ENCODE measurements around the gene HEATR3. TPM values are rescaled to one million over a fixed set of nuclear protein-coding genes. Genes with fewer than 3 reads are reported as not detected.

The HEATR3 gene, protein sequence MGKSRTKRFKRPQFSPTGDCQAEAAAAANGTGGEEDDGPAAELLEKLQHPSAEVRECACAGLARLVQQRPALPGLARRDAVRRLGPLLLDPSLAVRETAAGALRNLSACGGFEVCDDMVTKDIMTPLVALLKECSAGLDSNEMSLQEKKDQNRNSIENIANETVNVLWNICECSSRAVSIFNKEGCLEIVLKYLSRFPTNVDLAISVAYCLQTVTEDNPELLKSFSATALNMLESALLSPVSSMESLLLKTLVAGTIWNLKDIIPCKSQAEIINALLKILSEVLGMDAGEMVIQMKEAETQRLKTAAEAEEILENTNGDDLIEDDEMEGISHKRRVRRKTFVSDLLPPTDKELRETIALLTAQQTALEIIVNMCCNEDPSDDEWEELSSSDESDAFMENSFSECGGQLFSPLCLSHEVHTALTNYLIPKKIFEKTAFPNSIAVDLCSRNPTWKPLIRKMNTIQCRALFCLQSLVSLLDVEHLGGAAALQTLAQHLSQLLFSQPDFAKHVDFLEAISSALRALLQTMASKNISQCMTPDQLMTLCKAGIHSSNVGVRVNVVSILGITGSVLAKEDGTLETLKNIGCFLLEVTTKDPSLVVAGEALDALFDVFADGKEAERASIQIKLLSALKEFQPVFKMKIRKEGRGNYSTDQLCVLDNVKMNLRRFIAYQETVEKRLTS
- total RNA-seq: 12.5 TPM

DNA sequence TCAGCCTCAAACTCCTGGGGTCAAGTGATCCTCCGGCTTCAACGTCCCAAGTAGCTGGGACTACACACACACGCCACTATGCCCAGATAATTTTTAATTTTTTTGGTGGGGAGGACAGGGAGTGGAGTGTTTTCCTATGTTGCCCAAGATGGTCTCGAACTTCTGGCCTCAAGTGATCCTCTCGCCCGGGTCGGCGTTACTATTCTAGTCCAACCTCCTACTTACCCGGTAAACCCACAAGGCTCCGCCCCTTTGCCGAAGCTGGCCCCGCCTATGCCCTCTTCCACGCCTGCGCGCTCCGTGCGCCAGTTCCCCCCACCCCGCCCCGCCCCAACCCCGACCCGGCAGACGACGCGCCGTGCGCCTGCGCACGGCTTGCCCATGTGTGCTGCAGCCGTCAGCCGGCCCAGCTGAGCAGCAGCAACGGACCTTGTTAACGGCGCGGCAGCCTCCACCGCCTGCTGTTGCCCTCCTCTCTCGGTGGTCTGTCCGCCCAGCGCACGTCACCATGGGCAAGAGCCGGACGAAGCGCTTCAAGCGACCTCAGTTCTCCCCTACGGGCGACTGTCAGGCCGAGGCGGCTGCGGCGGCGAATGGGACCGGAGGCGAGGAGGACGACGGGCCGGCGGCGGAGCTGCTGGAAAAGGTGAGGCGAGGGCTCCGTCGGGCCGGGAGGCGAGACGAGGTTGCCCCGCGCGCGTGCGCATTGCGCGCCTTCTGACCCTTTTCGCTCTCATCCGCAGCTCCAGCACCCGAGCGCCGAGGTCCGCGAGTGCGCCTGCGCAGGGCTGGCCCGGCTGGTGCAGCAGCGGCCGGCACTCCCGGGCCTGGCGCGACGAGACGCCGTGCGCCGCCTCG lies at the start of gene HEATR3:
TSS of gene HEATR3 (plus strand) at position 347 of the 858 bp plus-strand sequence. CDS start at position 509, 162 bp downstream.
- H3K27me3 ChIP-seq (ENCODE audit: insufficient read depth, low read length): no peaks in the 10 kb centered on the region
- H3K9me3 ChIP-seq (ENCODE audit: low read depth, low read length): no peaks in the 10 kb centered on the region
- H3K4me1 ChIP-seq (ENCODE audit: insufficient read depth, low read length): peaks cover 32% of the 10 kb centered on the region
- H3K4me3 ChIP-seq (ENCODE audit: low read length): peak within 1 kb of the TSS; percentile 90

DNA sequence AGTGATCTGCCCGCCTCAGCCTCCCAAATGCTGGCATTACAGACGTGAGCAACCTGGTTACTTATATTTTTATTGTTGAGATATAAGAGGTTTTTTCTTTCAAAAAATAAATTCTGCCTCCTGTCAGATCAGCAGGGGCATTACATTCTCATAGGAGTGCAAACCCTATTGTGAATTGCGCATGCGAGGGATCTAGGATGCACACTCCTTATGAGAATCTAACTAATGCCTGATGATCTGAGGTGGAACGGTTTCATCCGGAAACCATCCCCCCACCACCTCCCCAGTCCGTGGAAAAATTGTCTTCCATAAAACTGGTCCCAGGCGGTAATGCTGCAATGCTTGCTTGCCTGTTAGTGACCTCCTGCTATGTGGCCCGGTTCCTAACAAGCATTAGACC lies 48.2 kb upstream of the HEATR3 start:
- Histone ChIP-seq H3K9me3 (ENCODE audit: low read depth, low read length) (no peaks in the 10 kb centered on the region), H3K4me3 (ENCODE audit: low read length) (no peak overlapping the region), H3K27me3 (ENCODE audit: insufficient read depth, low read length) (no peaks in the 10 kb centered on the region), H3K4me1 (ENCODE audit: insufficient read depth, low read length) (no peaks in the 10 kb centered on the region)

DNA sequence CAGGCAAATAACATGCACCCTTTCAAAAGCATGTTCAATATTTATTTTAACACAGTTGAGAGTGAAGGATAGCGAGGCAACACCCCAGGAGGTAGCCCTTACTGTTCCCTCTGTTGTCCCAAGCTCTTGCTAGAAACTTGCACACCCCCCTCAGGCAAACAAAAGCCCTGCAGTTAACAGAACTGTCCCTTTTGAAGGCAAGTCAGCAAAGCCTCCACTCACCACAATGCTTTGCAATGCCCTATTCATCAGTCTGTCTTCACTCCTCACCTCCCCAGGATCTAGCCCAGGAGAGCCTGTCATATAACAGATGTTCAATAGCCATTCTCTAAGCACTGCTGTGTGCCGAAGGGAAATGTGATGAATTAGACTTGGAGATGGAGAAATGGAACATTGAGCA lies 44.2 kb upstream of the HEATR3 start:
- peaks cover 16% of the 10 kb centered on the region for H3K4me1 ChIP-seq (ENCODE audit: insufficient read depth, low read length)
- H3K4me3 ChIP-seq (ENCODE audit: low read length): no peak overlapping the region
- H3K9me3 ChIP-seq (ENCODE audit: low read depth, low read length): no peaks in the 10 kb centered on the region
- H3K27me3 ChIP-seq (ENCODE audit: insufficient read depth, low read length): no peaks in the 10 kb centered on the region

DNA sequence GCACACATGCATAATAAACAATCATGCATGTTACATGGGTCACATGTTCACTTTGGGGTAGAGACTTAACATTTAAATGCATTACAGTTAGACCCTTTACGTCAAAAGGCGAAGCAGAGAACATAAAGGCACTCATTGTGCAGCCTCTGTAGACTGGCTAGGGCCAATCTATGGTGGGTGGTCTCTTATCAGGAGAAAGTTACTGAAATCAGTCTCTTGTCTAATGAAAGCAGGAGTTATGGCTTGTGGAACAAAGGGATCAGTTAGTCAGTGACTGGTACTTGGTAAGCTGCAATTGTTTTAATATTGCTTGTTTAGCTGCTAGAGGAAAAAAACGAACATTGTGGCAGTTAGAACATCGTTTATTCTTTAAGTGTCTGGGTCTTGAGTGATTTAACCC lies 42.1 kb upstream of the HEATR3 start:
- Histone ChIP-seq H3K9me3 (ENCODE audit: low read depth, low read length) (no peaks in the 10 kb centered on the region), H3K27me3 (ENCODE audit: insufficient read depth, low read length) (no peaks in the 10 kb centered on the region), H3K4me1 (ENCODE audit: insufficient read depth, low read length) (peaks cover 30% of the 10 kb centered on the region), H3K4me3 (ENCODE audit: low read length) (no peak overlapping the region)

DNA sequence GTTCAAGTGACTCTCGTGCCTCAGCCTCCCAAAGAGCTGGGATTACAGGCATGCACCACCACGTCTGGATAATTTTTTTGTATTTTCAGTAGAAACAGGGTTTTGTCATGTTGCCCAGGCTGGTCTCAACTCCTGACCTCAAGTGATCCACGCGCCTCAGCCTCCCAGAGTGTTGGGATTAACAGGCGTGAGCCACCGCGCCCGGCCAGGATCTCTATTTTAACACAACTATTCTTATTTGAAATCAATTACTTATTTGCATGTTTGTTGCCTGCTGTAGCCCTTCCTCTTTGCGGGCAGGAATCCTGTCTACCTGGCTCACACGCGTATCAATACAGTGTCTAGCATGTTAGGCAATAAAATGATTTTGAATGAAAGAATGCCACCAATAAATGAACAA lies 41.6 kb upstream of the HEATR3 start:
- Histone ChIP-seq H3K9me3 (ENCODE audit: low read depth, low read length) (no peaks in the 10 kb centered on the region), H3K4me3 (ENCODE audit: low read length) (no peak overlapping the region), H3K4me1 (ENCODE audit: insufficient read depth, low read length) (peaks cover 30% of the 10 kb centered on the region), H3K27me3 (ENCODE audit: insufficient read depth, low read length) (no peaks in the 10 kb centered on the region)

DNA sequence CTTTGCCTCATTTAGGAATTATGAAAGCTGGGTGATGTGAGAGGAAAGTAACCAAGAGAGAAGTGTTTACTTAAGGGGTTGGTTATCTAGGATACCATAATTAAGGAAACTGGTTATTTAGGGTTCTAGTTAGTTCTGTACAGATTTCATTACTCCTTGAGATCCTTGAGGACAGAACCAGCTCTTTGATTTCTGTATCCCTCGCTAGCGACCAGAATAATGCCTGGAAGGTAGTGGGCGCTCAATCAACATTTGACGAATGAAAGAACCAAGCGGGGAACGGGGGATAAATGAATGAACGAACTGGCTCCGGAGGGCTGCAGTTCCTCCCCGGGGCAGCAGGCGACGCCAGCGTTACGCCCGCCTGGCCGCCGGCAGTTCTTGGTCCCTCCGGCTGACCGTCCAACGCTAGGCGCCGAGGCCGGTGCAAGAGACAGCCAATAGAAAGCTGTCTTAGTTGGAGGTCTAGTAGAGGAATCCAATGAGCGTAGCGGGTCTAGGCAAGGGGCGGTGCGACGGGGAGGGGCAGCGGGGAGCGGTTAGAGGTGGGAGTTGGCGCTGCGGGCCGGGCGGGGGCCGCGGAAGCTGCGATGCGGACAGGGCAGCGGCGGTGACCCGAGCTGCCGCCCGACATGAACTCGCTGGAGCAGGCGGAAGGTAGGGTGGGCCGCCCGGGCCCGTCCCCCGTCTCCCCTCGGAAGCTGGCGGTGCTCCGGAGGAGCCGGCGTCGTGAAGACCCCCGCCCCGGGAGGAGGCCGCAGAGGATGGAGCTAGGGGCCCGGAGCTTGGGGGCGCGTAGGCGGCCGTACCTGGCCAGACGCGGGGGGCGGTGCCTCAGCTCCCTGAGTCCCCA lies 40.9 kb upstream of the HEATR3 start, which contains the start of gene CNEP1R1:
TSS of gene CNEP1R1 (plus strand) at position 542 of the 853 bp plus-strand sequence. CDS start at position 633, 91 bp downstream.
- H3K4me3 ChIP-seq (ENCODE audit: low read length): peak within 1 kb of the TSS; percentile 94
- H3K9me3 ChIP-seq (ENCODE audit: low read depth, low read length): no peaks in the 10 kb centered on the region
- peaks cover 30% of the 10 kb centered on the region for H3K4me1 ChIP-seq (ENCODE audit: insufficient read depth, low read length)
- H3K27me3 ChIP-seq (ENCODE audit: insufficient read depth, low read length): no peaks in the 10 kb centered on the region

DNA sequence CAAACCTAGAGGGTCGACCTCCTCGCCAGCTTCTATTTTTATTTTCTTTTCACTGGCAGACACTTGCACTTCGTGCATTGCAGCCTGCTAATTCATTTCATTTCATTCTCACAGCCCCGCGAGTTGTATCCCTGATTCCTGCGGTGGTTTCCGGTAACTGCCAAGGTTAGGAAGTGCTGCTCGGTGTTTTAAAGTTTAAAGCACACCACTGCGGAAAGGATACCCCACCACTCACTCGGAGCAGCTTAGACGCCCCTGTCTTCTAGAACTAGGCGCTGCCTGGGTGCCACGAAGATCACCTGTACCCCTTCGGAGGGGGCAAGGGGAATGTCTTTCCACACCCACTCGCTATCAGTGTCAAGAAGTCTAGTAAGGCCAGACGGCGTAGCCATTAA lies 40.2 kb upstream of the HEATR3 start:
- H3K9me3 ChIP-seq (ENCODE audit: low read depth, low read length): no peaks in the 10 kb centered on the region
- no peaks in the 10 kb centered on the region for H3K27me3 ChIP-seq (ENCODE audit: insufficient read depth, low read length)
- H3K4me1 ChIP-seq (ENCODE audit: insufficient read depth, low read length): peaks cover 30% of the 10 kb centered on the region
- peak overlapping the region; percentile 94 for H3K4me3 ChIP-seq (ENCODE audit: low read length)

DNA sequence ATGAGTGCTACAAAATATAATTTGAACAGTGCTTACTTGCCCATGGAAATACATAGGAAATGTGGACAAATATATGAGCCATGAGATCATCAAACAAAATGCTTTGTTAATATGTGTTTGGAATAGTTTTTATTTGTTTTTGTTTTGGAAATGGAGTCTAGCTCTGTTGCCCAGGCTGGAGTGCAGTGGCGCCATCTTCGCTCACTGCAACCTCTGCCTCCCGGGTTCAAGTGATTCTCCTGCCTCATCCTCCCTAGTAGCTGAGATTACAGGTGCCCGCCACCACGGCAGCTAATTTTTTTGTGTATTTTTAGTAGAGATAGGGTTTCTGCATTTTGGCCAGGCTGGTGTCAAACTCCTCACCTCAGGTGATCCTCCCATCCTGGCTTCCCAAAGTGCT lies 37.9 kb upstream of the HEATR3 start:
- Histone ChIP-seq H3K27me3 (ENCODE audit: insufficient read depth, low read length) (no peaks in the 10 kb centered on the region), H3K4me3 (ENCODE audit: low read length) (no peak overlapping the region), H3K9me3 (ENCODE audit: low read depth, low read length) (no peaks in the 10 kb centered on the region), H3K4me1 (ENCODE audit: insufficient read depth, low read length) (peaks cover 30% of the 10 kb centered on the region)

DNA sequence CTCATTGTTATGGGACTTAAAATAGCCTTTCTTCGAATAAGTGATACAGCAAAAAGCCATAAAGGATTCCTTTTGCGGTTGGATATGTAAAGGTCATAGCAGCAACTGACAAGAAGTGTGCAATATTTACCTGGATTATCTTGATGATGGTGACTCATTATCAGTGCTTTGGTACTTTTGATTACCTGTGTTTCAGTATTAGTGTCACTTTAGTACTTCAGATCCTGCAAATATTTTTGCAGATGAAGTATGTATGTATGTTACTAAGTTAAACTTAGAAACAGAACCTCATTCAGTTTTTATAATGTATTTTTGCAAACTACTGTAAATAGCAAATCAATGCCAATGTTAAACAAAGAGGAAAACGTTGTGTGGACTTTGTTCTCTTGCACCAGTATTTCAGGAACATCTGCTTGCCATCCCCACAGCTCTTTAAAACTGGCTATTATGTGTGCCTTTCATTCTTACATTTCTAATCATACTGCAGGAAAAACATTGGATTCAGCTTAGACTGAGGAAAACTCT lies 30.2 kb upstream of the HEATR3 start:
- H3K4me1 ChIP-seq (ENCODE audit: insufficient read depth, low read length): peaks cover 32% of the 10 kb centered on the region
- H3K4me3 ChIP-seq (ENCODE audit: low read length): no peak overlapping the region
- no peaks in the 10 kb centered on the region for H3K27me3 ChIP-seq (ENCODE audit: insufficient read depth, low read length)
- H3K9me3 ChIP-seq (ENCODE audit: low read depth, low read length): no peaks in the 10 kb centered on the region

DNA sequence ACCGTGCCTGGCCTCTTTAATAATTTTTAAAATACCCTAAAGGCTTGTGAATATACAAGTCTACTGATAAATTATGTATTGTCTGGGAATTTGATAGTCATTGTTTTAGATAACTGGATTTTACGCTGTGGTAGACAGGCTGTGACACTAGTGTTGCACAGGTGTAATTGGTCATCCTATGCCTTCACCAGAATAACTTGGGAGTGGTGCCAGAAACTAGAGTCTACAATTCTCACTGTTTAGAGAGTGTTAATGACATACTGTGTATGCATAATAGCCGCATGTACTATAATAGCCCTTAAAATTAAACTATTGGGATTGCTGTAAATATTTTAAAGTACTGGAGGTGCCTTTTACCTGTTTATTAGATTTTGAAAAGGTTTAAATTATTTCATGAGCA lies 29.3 kb upstream of the HEATR3 start:
- H3K4me3 ChIP-seq (ENCODE audit: low read length): no peak overlapping the region
- H3K27me3 ChIP-seq (ENCODE audit: insufficient read depth, low read length): no peaks in the 10 kb centered on the region
- H3K4me1 ChIP-seq (ENCODE audit: insufficient read depth, low read length): peaks cover 35% of the 10 kb centered on the region
- H3K9me3 ChIP-seq (ENCODE audit: low read depth, low read length): no peaks in the 10 kb centered on the region

DNA sequence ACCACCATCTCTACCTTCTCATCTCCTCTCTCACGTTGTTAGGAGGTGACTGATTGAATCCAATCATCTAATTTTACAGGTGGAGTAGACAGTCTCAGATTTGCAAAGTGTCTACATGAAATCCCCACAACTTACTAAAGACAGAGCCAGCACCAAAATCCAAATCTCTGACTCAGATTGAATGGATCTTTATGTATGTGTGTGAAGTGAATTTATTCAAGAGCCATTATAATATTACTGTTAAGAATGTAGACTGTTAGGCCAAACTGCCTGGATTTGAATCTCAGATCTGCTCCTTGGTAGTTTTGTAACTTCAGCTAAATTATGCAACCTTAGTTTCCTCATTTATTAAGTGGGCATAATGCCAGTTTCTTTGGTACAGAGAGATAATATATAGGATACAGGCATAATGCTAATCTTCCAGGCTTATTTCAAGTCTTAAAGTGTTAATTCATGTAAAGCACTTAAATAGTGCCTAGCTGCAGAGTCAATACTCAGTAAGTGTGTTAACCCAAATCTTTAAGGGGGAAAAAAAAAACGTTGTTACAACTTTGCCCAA lies 28.0 kb upstream of the HEATR3 start:
- Histone ChIP-seq H3K4me1 (ENCODE audit: insufficient read depth, low read length) (peaks cover 35% of the 10 kb centered on the region), H3K9me3 (ENCODE audit: low read depth, low read length) (no peaks in the 10 kb centered on the region), H3K4me3 (ENCODE audit: low read length) (no peak overlapping the region), H3K27me3 (ENCODE audit: insufficient read depth, low read length) (no peaks in the 10 kb centered on the region)

DNA sequence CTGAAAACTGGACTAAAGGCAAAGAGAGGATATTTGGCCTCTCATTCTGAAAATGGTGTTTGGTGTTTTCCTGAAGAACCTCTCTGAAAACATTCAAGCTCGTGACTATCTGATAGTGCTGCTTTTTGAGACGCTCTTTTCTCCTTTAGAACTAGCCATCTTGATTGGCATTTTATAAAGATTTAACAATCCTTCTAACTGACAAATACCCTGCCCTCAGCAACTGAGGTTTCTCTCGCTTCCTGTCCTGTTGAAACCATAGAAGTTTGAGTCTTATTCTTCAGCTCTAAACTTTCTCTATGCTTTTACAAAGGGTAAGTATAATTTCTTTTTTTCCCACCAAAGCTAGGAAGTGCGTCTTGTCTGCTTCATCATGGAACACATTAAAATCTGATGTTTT lies 27.5 kb upstream of the HEATR3 start:
- peaks cover 35% of the 10 kb centered on the region for H3K4me1 ChIP-seq (ENCODE audit: insufficient read depth, low read length)
- H3K4me3 ChIP-seq (ENCODE audit: low read length): no peak overlapping the region
- no peaks in the 10 kb centered on the region for H3K27me3 ChIP-seq (ENCODE audit: insufficient read depth, low read length)
- no peaks in the 10 kb centered on the region for H3K9me3 ChIP-seq (ENCODE audit: low read depth, low read length)

DNA sequence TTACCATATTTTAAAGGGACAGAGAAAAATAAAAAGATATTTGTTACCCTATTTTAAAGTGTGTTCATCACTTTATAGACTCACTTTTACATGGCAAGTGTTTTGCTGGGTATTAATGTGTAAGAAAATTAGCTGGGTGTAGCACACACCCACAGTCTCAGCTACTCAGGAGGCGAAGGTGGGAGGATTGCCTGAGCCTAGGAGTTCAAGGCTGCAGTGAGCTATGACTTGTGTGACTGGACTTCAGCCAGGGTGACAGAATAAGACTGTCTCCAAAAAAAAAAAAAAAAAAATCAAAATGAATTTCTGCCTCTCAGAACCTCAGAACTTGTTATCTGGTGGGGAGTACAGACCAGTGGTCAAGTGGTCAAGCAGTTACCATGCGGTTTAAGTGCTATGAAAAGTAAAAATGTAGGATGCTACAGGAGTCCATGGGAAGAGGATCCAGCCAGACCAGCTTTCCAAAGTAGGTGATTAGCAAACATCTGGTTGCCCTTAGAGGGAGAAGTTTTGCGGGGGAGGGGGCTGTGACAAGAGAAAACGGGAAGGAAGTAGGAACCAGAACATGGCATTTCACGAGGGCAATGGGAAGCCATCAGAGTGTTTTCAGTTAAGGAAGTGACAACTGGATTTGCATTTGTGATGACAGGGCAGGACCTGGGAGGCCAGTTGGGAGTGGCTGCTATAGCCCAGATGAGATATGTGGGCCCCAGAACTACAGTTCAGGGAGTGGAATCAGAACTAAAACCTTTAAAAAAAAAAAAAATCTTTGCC lies 26.8 kb upstream of the HEATR3 start:
- H3K9me3 ChIP-seq (ENCODE audit: low read depth, low read length): no peaks in the 10 kb centered on the region
- peaks cover 35% of the 10 kb centered on the region for H3K4me1 ChIP-seq (ENCODE audit: insufficient read depth, low read length)
- H3K4me3 ChIP-seq (ENCODE audit: low read length): no peak overlapping the region
- no peaks in the 10 kb centered on the region for H3K27me3 ChIP-seq (ENCODE audit: insufficient read depth, low read length)

Measured in mononuclear cell (primary cell).